GM12872 (cell line): Measurements from ENCODE around the gene CACNA2D2.
A peak's percentile ranks its signal among the peaks of the same experiment; 100 is the strongest.

Experiments used
- TF ChIP-seq, protein P1 (sequence below): IDR thresholded peaks from 3 replicates; pipeline ENCODE4 v1.5.1; 2011; ENCODE audit warnings: low read depth, mild to moderate bottlenecking, low read length, moderate library complexity; ENCODE audit not compliant: insufficient read depth

Gene CACNA2D2

GRCh38 chr3:50418850-50419249, 84.6 kb downstream of the CACNA2D2 start:
- TF ChIP-seq, protein P1, sequence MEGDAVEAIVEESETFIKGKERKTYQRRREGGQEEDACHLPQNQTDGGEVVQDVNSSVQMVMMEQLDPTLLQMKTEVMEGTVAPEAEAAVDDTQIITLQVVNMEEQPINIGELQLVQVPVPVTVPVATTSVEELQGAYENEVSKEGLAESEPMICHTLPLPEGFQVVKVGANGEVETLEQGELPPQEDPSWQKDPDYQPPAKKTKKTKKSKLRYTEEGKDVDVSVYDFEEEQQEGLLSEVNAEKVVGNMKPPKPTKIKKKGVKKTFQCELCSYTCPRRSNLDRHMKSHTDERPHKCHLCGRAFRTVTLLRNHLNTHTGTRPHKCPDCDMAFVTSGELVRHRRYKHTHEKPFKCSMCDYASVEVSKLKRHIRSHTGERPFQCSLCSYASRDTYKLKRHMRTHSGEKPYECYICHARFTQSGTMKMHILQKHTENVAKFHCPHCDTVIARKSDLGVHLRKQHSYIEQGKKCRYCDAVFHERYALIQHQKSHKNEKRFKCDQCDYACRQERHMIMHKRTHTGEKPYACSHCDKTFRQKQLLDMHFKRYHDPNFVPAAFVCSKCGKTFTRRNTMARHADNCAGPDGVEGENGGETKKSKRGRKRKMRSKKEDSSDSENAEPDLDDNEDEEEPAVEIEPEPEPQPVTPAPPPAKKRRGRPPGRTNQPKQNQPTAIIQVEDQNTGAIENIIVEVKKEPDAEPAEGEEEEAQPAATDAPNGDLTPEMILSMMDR: no peak

GRCh38 chr3:50417637-50418033, 85.8 kb downstream of the CACNA2D2 start:
- TF ChIP-seq, protein P1: no peak

DNA sequence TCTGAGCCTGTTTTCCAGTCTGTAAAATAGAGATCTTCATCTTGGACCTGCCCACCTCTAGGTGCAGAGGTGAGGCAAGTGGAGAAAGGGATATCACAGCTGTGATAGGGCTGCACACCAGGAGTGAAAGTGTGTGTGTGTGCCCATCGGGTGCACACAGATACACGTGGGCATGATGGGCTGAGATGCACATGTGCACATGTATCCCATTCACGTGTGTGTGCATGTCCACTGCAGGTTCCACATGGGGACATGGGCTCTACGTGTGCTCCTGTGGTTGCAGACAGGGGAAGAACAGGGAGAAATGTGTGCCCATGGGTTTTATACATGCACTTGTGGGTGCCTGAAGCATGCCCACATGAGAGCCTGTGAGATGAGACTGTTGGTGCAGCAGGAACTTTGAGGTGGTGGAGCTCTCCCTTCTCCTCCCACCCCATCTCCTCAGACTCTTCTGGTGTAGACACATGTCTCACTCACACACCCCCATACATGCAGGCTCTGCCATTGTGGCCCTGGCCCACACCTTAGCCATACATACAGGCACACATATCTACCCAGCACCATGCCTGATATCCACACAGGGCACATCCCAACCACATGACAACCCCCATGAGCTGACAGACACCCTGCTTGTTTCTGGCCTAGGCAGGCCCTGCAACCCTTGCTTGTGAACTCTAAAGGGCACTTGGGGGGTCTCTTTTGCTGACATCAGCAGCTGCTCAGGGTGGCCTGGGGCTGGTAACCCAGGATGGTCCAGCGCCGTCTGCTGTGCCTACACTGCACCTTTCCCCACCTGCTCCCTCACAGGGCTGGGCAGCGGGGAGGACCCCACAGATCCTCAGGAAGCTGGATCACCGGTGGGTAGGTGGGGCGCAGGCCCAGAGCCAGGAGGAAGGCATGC, 86.4 kb downstream of the CACNA2D2 start:
- TF ChIP-seq, protein P1: no peak

DNA sequence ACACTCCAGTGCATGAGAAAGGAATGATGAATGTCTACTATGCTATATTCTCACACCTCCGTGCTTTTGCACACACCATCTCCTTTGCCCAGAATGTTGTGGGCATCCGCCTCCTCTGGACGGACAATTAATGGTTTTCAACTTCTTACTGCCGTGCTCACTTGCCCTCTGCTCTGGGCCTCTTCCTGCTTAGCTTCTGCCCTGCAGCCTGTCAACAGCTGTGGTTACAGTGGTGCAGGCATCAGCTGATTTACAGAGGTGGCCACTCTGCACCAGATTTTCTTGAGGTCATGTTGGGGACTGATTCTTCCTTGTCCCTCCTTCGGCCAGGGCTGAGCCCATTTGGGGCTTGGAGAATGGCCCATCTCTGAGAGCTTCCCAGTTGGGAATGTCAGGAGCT, 87.6 kb downstream of the CACNA2D2 start:
- TF ChIP-seq, protein P1: no peak

DNA sequence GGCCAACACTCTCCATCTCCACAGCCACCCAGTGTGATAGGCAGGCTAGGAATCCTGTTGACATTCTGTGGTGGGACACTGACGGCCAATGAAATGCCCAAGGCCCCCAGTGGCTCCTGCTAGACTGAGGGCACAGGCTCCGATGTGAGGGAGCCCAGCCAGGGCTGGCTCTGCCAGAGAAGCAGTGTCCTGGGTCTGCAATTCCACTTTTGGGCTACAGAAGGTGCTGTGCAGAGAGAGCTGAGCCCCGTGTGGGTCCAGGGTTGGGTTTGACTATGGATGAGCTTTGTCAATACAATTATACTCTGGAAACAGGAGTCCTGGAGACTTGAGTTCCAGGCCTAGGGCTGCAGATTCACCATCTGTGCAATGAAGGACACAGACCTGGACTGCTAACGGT, 88.4 kb downstream of the CACNA2D2 start:
- TF ChIP-seq, protein P1: peak; percentile 41; the same call in 1 of the 3 replicates

- TF ChIP-seq, protein P1: no peak
Measured at GRCh38 chr3:50414616-50415015, 88.8 kb downstream of the CACNA2D2 start.

DNA sequence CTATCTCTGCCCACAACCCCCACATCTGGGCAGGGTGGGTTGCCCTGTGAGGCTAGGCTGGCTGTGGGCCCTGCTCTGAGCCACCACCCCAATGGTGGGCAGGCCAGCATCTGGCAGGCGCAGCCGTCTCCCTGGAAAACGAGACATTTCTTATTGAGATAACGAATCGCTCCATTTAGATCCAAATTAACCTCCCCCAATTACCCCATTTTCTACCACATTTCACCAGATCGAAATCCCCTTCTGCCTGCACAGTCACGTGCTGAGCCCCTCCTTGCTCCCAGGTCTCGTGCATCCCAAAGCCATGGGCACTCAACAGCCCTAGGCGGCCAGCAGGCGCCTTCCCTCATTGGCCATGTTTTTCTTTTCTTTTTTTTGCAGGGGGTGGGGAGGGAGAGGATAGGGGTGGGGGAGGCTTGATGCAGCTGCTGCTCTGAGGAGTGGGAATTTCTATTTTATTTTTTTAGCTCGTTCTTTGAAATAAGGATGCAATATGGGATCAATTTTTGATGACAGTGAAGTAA, 91.1 kb downstream of the CACNA2D2 start:
- TF ChIP-seq, protein P1: no peak
